IPS-NIHi11 (cell line): ENCODE results near the gene NPR2.

ENCODE experiments used
- DNase-seq: peaks from one replicate; pipeline ENCODE4 v3.0.0; 2012; ENCODE audit warnings: mixed read lengths, low spot score

The NPR2 gene

GRCh38 chr9:35801328-35802128, 10.1 kb downstream of the NPR2 start:
- no peak for DNase-seq

GRCh38 chr9:35806101-35806500, 14.7 kb downstream of the NPR2 start:
- no peak for DNase-seq

- no peak for DNase-seq
These were observed 17.0 kb downstream of the NPR2 start for GRCh38 chr9:35808433-35808832.

GRCh38 chr9:35810122-35810521, 18.7 kb downstream of the NPR2 start:
- no peak for DNase-seq

- DNase-seq, result no peak
These were observed 20.1 kb downstream of the NPR2 start for GRCh38 chr9:35811381-35812024.

- peak; percentile 94 for DNase-seq
These were observed 20.7 kb downstream of the NPR2 start, which contains the start of gene SPAG8 for GRCh38 chr9:35812025-35812602. Gene SPAG8 (minus strand): TSS chr9:35812262. CDS start chr9:35812147, 115 bp downstream.

GRCh38 chr9:35813434-35814105, 22.2 kb downstream of the NPR2 start:
- DNase-seq, result peak; percentile 45

GRCh38 chr9:35814106-35814840, 22.9 kb downstream of the NPR2 start:
- DNase-seq, result peak; percentile 62

- DNase-seq, result peak; percentile 92
These were observed 23.6 kb downstream of the NPR2 start, which contains the start of gene HINT2 for GRCh38 chr9:35814841-35815543. Gene HINT2 (minus strand): TSS chr9:35815042. CDS start chr9:35814979, 63 bp downstream.

- DNase-seq, result peak; percentile 29
These were observed 25.3 kb downstream of the NPR2 start for GRCh38 chr9:35816708-35817107.

- no peak for DNase-seq
These were observed 26.9 kb downstream of the NPR2 start for GRCh38 chr9:35818341-35818740.

- DNase-seq, result no peak
These were observed 28.7 kb downstream of the NPR2 start for GRCh38 chr9:35820076-35820475.

GRCh38 chr9:35822926-35823325, 31.5 kb downstream of the NPR2 start:
- no peak for DNase-seq

- DNase-seq, result peak; percentile 41
These were observed 34.8 kb downstream of the NPR2 start for GRCh38 chr9:35826071-35826701.

- DNase-seq, result no peak
These were observed 36.1 kb downstream of the NPR2 start for GRCh38 chr9:35827486-35827885.

- peak; percentile 63 for DNase-seq
These were observed 37.3 kb downstream of the NPR2 start, which contains the start of gene FAM221B for GRCh38 chr9:35828716-35829083. Gene FAM221B (minus strand): TSS chr9:35828732. CDS start chr9:35826161, 2,571 bp downstream.

- peak; percentile 96 for DNase-seq
These were observed 37.8 kb downstream of the NPR2 start, which contains the start of gene TMEM8B for GRCh38 chr9:35829084-35829763. Gene TMEM8B (plus strand): TSS chr9:35829228. CDS start chr9:35829448, 220 bp downstream.

GRCh38 chr9:35829764-35830096, 38.3 kb downstream of the NPR2 start:
- no peak for DNase-seq

GRCh38 chr9:35831040-35831439, 39.6 kb downstream of the NPR2 start:
- DNase-seq, result no peak

GRCh38 chr9:35832814-35833213, 41.4 kb downstream of the NPR2 start:
- no peak for DNase-seq
